ENCODE results near the gene SSBP3.
"Not testable (repeated sequence)": the region's sequence is repeated elsewhere in the genome, so short reads cannot be mapped to it uniquely, and the experiment has no call there.

The SSBP3 gene

GRCh38 chr1:54222711-54223110, 183.5 kb downstream of the SSBP3 start:
- no peak overlapping the region for H3K4me3 ChIP-seq (ENCODE audit: low read length)
- DNase-seq (ENCODE audit: low read depth, low spot score): no peak

DNA sequence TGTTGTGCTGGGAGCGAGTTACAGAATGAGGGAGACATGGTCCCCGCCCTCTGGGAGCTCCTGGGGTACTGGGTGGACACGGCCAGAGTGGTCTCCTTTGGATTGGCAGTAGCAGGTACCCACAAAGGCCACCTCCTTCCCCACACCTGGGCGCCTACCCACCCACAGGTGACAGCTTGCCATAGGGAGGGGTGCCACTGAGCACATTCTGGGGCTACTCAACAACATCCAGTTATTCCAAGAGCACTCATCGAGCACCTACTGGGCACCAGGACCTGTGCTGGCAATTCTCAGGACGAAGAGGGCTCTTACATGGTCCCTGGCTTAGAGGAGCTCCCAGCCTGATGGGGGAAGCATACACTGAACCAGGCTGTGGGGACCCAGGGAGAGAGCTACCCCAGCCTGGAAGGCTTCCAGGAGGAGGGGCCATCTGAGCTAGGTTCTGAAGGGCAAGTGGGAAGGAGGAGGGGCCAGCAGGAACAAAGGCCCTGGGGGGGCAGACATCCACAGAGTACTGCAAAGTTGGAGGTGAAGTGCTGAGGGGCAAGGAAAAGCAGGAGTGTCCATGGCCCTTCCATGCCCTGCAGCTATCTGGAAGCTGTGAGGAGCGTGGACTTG, 184.2 kb downstream of the SSBP3 start:
- DNase-seq (ENCODE audit: low read depth, low spot score): no peak
- H3K4me3 ChIP-seq (ENCODE audit: low read length): no peak overlapping the region

- H3K4me3 ChIP-seq (ENCODE audit: low read length): no peak overlapping the region
- no peak for DNase-seq (ENCODE audit: low read depth, low spot score)
Measured at GRCh38 chr1:54221113-54221834, 184.9 kb downstream of the SSBP3 start.

- no peak overlapping the region for H3K4me3 ChIP-seq (ENCODE audit: low read length)
- DNase-seq (ENCODE audit: low read depth, low spot score): no peak
Measured at GRCh38 chr1:54220004-54220811, 186.0 kb downstream of the SSBP3 start.

DNA sequence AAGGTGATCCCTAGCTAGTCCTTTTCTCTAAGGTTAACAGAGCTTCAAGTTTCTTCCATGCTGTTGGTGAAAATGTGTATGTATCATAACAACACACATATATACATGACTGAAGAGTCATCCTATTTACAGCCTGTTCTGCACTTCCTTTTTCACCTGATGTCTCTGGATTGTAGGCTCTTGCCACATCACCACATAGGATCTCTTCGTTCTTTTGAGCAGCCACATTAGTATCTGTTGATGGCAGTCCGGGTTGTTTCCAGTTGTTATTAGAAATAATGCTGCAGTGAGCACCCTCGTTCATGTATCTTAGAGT, 186.5 kb downstream of the SSBP3 start:
- DNase-seq (ENCODE audit: low read depth, low spot score): no peak
- H3K4me3 ChIP-seq (ENCODE audit: low read length): no peak overlapping the region

GRCh38 chr1:54218883-54219687, 187.1 kb downstream of the SSBP3 start:
- no peak for DNase-seq (ENCODE audit: low read depth, low spot score)
- no peak overlapping the region for H3K4me3 ChIP-seq (ENCODE audit: low read length)

DNA sequence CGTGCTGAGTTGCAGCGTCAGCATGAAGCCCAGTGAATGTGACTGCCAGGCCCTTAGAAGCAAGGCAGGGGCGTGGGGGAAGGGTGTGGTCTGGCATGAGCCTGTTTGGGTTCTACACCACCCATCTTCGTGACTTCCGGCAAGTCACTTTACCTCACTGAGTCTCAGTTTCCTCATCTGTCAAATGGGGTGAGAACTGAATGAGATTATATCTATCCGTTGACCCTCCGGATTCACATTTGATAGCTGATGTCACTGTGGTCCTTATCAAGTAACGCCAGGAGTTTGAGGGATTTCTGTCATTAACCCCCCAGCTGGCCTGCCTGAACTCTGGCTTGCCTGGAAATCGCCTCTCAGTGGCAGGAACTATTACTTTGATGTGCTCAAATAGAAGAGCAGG, 190.7 kb downstream of the SSBP3 start:
- DNase-seq (ENCODE audit: low read depth, low spot score): no peak
- H3K4me3 ChIP-seq (ENCODE audit: low read length): no peak overlapping the region

GRCh38 chr1:54212872-54213271, 193.3 kb downstream of the SSBP3 start:
- DNase-seq (ENCODE audit: low read depth, low spot score): no peak

DNA sequence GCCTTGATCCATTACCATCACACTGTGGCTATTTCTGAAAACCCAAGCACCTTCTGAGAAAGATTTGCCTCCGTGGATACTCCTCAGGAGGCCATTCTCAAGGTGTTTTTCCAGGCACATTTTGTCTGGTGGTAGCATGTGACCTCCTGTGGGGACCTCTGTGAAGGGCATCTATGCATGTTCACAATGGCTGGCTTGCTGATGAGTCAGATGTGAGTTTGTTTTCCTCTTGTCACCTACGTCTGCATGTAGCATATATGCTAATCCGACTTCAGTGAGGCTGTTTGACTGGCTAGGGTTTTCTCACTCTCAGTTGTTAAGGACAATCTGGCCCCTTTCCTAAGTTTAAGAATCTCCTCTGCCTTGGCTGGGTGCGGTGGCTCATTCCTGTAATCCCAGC, 198.3 kb downstream of the SSBP3 start:
- DNase-seq (ENCODE audit: low read depth, low spot score); H3K4me3 ChIP-seq (ENCODE audit: low read length): not testable (repeated sequence)

More at GRCh38 chr1:54212872-54213271, 193.3 kb downstream of the SSBP3 start:
- H3K4me3 ChIP-seq (ENCODE audit: low read length): no peak overlapping the region

GRCh38 chr1:54207287-54207686, 198.9 kb downstream of the SSBP3 start:
- DNase-seq (ENCODE audit: low read depth, low spot score): no peak

DNA sequence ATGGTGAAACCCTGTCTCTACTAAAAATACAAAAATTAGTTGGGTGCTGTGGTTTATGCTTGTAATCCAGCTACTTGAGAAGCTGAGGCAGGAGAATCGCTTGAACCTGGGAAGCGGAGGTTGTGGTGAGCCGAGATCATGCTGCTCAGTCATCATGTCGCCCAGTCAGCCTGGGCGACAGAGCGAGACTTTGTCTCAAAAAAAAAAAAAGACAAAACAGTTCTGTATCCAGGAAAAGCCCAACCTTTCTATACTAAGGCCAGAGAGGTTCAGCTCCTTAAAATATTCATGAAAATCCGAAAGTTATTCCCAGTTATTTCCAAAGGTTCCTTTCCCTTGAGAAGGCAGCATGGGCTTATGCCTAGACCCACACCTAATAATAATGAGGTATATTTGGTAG, 202.0 kb downstream of the SSBP3 start:
- DNase-seq (ENCODE audit: low read depth, low spot score): no peak
- H3K4me3 ChIP-seq (ENCODE audit: low read length): no peak overlapping the region

More at GRCh38 chr1:54207287-54207686, 198.9 kb downstream of the SSBP3 start:
- H3K4me3 ChIP-seq (ENCODE audit: low read length): no peak overlapping the region

GRCh38 chr1:54200519-54200997, 205.6 kb downstream of the SSBP3 start:
- peak overlapping the region; percentile 74 for H3K4me3 ChIP-seq (ENCODE audit: low read length)
- DNase-seq (ENCODE audit: low read depth, low spot score): no peak

DNA sequence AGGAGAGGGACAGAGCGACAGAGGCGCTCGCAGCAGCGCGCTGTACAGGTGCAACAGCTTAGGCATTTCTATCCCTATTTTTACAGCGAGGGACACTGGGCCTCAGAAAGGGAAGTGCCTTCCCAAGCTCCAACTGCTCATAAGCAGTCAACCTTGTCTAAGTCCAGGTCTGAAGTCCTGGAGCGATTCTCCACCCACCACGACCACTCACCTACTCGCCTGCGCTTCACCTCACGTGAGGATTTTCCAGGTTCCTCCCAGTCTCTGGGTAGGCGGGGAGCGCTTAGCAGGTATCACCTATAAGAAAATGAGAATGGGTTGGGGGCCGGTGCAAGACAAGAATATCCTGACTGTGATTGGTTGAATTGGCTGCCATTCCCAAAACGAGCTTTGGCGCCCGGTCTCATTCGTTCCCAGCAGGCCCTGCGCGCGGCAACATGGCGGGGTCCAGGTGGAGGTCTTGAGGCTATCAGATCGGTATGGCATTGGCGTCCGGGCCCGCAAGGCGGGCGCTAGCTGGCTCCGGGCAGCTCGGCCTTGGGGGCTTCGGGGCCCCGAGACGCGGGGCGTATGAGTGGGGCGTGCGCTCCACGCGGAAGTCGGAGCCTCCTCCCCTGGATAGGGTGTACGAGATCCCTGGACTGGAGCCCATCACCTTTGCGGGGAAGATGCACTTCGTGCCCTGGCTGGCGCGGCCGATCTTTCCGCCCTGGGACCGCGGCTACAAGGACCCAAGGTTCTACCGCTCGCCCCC, 206.3 kb downstream of the SSBP3 start, which contains the start of the genes CYB5RL and MRPL37:
TSS of gene CYB5RL (minus strand) at position 266 of the 754 bp plus-strand sequence. CDS start 4,414 bp downstream, outside the sequence.
TSS of gene MRPL37 (plus strand) at position 403 of the 754 bp plus-strand sequence. CDS start at position 480, 77 bp downstream.
- DNase-seq (ENCODE audit: low read depth, low spot score): peak; percentile 97
- H3K4me3 ChIP-seq (ENCODE audit: low read length): peak within 1 kb of the TSS; percentile 74

- no peak for DNase-seq (ENCODE audit: low read depth, low spot score)
- H3K4me3 ChIP-seq (ENCODE audit: low read length): peak overlapping the region; percentile 74
Measured at GRCh38 chr1:54199151-54199764, 206.9 kb downstream of the SSBP3 start.

DNA sequence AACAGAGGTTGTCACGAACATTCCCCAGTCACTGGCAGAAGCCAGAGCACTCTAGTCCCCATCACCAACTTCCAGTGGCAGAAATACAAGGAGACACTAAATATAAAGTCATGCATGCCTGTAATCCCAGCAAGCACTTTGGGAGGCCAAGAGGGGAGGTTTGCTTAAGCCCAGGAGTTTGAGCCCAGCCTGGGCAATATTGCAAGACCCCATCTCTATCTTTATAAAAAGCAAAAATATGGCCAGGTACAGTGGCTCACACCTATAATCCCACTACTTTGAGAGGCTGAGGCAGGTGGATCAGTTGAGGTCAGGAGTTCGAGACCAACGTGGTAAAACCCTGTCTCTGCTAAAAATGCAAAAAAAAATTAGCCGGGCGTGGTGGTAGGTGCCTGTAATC, 212.7 kb downstream of the SSBP3 start:
- no peak for DNase-seq (ENCODE audit: low read depth, low spot score)
- H3K4me3 ChIP-seq (ENCODE audit: low read length): no peak overlapping the region

GRCh38 chr1:54191525-54191924, 214.7 kb downstream of the SSBP3 start:
- no peak overlapping the region for H3K4me3 ChIP-seq (ENCODE audit: low read length)
- no peak for DNase-seq (ENCODE audit: low read depth, low spot score)

DNA sequence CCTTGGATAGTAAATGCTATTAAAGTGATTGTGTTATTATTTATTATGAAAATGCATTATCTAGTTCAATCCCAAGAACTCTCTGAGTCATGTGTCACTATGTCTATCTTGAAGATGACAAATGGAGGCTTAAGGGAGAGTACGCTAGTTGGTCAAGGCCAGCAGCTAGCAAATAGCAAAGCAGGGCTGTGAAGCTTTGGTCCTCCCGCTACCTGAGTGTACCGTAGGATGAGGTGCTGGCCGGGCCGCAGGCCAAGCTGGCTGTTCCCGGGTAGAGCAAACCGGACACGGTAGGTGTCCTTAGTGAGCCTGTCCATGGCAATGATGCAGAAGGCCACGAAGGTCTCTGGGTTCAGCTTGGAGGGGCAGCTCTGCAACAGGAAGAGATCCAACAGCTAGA, 215.7 kb downstream of the SSBP3 start:
- DNase-seq (ENCODE audit: low read depth, low spot score): no peak
- no peak overlapping the region for H3K4me3 ChIP-seq (ENCODE audit: low read length)

DNA sequence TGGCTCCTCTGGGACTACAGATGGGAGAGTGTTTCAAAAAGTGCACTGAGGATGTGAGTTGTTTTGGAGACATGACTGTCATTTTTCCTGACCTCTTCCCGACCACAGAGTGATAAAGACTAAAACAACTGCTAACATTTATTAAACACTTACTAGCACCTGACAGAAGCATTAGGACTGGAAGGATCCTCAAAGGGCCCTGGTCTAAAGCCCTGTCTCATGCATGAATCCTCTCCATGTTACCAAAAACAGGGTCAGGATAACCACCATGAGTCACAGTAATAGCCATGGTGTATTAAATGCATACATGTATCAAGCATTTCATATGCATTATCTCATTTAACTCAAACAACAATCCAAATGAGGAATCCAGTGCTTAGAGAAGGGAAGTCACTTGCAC, 217.9 kb downstream of the SSBP3 start:
- no peak overlapping the region for H3K4me3 ChIP-seq (ENCODE audit: low read length)
- DNase-seq (ENCODE audit: low read depth, low spot score): no peak

All from Jurkat, Clone E6-1 (cell line).